ENCODE results near the gene ZNF793. TPM values are rescaled to one million over a fixed set of nuclear protein-coding genes. Genes with fewer than 3 reads are reported as not detected.

Gene ZNF793
- total RNA-seq (2014; rRNA removed) = 1.4 and 1.6 TPM in 2 replicates
- polyA plus RNA-seq (2012) = 0.24 TPM

DNA sequence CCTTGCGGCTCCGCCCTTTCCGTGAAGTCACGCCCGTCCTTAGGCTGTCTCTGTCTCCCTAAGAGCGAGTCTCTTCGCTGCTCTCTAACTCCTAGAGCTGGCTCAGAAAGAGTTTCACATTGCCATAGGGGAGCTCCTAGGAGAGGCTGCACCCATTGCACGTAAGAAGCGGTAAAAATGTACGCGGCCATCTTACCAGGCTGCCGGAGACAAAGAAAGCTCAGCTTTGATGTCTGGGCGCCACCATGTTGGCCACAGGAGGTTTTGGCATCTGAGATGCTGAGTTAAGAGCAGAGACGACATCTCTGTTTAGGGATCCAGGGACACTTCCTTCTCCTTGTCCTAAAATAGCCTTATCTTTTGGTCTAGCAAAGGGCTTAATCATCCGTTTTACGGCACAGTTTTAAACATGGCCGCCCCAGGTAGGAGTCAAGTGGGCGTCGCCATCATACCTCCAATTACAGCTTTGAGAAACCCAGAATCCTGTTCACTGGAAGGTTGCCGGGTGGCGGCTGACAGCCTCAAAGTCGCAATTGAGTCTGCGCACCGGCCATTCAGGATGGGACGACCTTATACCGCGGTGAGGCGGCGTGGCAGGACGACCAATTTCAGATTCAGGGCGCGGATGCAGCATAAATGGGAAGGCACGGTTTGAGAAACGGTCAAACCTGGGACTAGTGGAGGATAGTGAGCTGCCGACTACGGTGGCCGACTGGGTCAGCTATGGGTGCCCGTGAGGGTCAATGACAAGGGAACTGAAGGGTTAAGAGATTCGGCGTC lies at the start of gene ZNF793:
Gene ZNF793 (plus strand): TSS at position 553 of the 780 bp plus-strand sequence. CDS start 16,501 bp downstream, outside the sequence.
- peak; percentile 11 for DNase-seq (ENCODE audit: low read depth)

DNA sequence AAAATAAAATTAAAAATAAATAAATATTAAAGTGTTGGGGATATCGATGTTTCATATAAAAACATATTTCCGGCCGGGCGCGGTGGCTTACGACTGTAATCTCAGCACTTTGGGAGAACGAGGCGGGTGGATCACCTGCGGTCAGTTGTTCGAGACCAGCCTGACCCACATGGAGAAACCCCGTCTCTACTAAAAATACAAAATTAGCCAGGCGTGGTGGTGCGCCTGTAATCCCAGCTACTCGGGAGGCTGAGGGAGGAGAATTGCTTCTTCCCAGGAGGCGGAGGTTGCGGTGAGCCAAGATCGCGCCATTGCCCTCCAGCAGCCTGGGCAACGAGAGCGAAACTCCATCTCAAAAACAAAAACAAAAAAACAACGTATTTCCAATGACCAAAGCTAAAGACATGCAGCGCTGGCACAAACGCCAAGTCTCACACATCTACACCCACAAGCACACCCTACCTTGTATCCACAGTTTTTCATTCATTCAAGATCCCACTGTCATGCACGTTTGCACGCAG lies 40.4 kb upstream of the ZNF793 start:
- DNase-seq (ENCODE audit: low read depth) = no peak

DNA sequence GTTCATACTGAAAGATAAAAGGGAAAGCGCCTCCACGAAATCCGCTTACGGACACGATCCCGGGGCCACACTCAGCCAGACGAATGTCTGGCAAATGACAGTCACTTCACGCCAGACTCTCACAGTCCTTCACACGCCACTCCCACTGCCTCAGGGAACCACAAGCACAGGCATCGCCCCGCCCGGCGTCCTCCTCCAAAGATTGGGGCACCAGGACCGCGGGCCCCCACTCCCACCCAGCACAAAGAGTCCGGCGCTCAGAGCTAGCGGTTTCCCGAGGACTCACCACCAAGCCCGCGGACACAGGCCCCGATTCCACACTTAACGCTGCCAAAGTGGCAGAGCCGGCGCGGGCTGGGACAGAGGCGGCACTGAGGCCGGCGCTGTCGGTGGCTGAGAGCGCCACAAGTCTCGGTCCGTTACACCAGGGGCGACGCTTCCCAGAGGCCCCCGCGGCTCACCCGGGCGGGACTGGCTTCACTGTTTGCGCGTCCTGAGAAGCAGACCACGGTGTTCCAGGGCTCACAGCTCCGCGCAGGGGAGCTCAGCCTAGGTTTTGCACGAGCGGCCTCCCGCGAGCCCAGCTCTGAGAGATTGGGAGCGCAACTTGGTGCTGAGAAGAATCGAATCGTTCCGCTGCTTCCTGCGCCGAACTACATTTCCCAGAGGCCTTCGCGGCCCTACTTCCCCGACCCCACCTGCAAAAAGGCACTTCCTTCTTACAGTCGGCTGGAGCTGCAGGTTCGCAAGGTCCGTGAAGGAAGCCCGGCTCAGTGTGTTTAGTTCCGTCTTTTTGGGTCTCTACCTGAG lies 39.7 kb upstream of the ZNF793 start, which contains the start of gene ZNF569:
Gene ZNF569 (minus strand): TSS at position 647 of the 810 bp plus-strand sequence. CDS start 22,523 bp downstream, outside the sequence.
- peak; percentile 89 for DNase-seq (ENCODE audit: low read depth)

DNA sequence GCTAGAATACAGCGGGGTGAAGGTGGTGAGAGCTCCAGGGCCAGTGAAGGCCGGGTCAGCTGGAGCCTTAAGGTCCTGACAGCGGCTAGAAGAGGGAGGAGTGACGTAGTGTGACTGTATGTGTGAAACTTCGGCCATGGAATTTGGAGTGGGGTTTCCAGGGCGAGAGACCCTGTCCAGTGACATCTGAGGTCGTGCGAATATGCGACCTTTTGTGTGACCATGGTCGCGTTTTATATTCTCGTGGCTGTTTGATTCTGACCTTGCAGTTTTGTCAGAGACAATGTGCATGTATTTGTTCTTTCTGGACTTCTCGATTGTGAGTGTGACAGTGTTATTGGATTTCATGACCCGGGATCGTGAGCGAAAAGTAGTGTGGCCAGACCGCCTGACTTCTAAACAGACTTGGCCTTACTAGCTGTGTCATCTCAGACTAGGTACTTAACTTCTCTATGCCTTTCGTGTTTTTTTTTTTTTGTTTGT lies 39.1 kb upstream of the ZNF793 start:
- DNase-seq (ENCODE audit: low read depth) = no peak

DNA sequence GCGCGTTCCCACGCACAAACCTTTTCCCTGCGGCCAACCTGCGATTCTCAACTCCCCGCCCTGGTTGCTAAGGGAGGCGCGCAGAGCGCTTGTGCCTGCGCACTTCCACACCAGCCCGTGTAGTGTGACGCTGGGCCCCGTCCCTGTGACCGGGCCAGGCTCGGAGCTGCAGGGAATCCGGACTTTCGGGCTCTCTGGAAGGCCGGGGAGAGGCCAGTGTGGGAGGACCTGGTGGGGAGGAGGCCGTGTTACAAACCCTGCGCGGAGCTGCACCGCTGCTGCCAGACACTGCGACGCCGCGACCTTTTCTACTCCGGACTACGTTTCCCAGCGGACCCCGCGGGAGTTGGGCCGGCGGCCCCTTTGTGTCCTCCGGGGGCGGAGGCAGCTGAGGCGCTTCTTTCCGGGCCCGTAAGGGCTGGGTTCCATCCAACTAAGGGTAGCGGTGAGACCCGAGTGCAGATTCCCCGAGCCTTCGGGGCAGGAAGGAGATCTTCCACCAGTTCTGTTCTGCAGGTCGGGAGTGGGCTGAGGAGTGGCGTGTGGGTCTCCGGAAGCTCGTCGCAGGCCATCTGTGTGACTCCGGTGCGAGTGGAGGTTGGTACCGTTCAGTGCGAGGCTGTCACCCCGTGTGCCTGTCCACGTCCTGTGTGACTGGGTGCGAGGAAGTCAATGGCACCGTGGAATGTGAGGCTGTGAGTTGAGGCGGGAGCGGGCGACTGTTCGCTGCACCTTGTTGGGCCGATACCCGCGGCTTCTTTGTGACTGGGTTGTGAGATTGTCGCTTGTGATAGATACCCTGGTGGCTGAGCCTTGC lies 37.6 kb upstream of the ZNF793 start, which contains the start of gene ZNF570:
Gene ZNF570 (plus strand): TSS at position 396 of the 817 bp plus-strand sequence. CDS start 999 bp downstream, outside the sequence.
- peak; percentile 87 for DNase-seq (ENCODE audit: low read depth)

DNA sequence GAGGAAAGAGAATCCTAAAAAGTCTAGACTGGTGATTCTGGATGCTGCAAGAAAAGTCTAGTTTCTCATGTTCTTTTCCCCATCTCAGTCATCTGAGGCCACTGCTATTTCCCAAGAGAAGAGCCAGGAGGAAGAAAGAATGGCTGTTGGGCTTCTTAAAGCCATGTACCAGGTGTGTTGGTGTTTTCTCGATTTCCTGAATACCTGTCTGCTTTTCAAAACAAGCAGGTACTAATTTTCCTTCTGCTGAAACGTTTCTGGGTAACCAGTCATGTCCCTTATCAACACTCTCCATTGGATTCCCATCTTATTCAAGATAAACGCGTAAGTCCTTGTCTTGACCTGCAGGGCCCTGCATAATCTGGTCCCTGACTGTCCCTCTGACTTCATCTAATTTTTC lies 36.5 kb upstream of the ZNF793 start:
- DNase-seq (ENCODE audit: low read depth) = no peak

DNA sequence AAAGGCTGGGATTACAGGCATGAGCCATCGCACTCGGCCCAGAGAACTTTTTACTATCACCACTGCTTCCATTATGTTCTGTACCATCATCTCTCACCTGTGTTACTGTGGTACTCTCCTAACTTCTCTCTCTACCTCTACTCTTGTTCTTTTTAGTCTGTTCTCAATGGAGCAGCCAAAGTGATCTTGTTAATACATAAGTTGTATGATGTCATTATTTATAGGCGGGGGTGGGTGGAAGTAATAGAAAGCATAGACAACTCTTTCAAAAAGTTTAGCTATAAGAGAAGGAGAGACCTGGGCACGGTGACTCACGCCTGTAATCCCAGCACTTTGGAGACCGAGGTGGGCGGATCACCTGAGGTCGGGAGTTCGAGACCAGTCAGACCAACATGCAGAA lies 34.6 kb upstream of the ZNF793 start:
- no peak for DNase-seq (ENCODE audit: low read depth)

DNA sequence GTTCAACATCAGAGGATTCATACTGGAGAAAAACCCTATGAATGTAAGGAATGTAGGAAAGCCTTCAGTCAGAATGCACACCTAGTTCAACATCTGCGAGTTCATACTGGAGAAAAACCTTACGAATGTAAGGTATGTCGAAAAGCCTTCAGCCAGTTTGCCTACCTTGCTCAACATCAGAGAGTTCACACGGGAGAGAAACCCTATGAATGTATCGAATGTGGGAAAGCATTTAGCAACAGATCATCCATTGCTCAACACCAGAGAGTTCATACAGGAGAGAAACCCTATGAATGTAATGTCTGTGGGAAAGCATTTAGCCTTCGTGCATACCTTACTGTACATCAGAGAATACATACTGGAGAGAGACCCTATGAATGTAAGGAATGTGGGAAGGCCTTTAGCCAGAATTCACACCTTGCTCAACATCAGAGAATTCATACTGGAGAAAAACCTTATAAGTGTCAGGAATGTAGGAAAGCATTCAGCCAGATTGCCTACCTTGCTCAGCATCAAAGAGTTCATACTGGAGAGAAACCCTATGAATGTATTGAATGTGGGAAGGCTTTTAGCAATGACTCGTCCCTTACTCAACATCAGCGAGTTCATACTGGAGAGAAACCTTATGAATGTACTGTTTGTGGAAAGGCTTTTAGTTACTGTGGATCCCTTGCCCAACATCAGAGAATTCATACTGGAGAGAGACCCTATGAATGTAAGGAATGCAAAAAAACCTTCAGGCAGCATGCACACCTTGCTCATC lies 22.2 kb upstream of the ZNF793 start:
- no peak for DNase-seq (ENCODE audit: low read depth)

DNA sequence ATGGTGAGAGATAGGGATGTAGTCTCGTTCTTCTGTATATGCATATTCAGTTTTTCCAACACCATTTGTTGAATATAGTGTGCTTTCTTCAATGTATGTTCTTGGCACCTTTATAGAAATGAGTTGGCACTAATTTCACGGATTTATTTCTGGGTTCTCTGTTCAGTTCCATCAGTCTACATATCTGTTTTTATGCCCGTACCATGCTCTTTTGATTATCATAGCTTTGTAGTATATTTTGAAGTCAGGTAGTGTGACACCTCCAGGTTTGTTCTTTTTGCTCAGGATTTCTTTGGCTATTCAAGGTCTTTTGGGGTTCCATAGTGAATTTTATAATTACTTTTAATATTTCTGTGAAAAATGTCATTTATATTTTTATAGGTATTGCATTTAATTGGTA lies 14.5 kb upstream of the ZNF793 start:
- DNase-seq (ENCODE audit: low read depth) = no peak

DNA sequence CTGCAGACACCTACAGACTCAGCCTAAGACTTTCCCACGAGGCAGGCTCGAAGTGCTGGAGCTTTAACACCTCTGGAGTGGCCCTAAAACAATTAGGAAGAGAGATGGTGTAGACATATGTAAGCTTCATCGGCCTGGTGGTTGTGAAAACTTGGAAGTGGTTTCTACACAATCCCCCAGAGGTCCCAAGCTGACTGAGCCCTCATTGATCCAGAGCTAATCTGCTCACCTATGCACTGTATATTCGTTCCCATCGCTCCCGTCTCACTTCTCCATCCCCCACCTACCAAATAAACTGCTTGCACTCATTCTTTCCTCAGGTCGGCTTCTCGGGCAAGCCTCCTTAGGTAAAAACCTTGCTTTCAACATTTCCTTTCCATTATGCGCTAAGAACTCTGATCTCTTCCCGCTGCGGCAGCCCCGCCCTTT lies 767 bp upstream of the ZNF793 start:
- no peak for DNase-seq (ENCODE audit: low read depth)

DNA sequence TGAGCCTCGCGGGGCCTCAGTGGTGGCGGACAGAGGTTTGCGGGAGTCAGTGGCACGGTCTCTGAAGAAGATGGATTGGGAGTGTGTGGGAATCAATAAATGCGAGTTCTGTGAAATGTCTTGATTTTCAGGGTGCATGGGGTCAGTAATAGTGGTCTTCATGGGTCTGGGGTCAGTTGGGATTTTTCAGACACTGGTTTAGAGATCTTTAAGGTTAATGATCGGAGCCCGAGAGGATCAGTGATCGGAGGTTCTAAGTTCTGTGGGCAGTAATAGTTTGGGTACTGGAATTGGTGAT lies 377 bp downstream of the ZNF793 start:
- no peak for DNase-seq (ENCODE audit: low read depth)

DNA sequence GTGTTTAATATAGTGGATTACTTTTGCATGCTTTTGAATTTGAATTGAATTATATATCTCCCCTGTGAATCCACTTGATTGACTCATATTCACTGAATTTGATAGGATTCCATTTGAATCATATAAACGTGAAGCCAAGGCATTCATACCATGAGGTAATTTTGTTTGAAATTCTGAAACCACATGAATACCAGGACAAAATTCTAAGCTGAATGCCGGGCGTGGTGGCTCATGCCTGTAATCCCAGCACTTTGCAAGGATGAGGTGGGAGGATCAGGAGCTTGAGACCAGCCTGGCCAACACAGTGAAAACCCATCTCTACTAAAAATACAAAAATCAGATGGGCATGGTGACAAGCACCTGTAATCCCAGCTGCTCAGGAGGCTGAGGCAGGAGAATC lies 4.4 kb downstream of the ZNF793 start:
- DNase-seq (ENCODE audit: low read depth) = no peak

DNA sequence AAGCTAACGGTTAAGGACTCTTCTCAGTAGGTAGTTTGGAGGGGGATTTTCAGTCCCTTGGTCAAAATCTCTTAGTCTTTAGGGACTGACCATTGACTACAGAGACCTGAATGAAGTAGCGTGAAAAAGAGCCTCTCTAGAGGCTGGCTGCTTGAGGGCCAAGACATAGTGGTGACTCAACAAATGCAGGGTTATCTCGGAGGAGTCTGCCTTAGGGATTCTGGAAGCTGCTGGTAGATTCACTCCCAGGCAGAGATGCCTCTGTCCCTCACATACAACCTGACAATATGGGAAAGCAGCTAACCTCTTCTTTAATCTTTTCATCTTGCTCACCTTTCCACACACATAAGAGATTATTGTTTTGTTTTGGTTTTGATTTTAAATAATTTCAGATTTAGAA lies 5.1 kb downstream of the ZNF793 start:
- no peak for DNase-seq (ENCODE audit: low read depth)

DNA sequence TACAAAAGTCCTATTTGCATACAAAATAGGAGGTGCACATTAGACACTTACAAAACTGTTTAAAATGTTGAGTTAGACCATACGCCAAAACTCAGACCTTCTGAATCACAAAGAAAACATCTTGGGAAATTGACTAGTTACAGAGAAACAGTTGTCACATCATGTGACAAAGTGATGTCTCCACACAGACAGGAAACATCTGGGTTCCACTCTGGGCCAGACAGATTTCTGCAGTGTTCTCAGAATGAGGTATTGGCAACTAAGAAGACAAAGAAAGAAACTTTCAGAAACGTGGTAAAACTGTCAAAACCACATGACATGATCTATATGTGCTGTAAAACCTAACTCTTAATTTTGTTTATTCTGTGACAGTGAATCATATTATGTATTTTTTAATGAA lies 6.7 kb downstream of the ZNF793 start:
- DNase-seq (ENCODE audit: low read depth) = peak; percentile 7

DNA sequence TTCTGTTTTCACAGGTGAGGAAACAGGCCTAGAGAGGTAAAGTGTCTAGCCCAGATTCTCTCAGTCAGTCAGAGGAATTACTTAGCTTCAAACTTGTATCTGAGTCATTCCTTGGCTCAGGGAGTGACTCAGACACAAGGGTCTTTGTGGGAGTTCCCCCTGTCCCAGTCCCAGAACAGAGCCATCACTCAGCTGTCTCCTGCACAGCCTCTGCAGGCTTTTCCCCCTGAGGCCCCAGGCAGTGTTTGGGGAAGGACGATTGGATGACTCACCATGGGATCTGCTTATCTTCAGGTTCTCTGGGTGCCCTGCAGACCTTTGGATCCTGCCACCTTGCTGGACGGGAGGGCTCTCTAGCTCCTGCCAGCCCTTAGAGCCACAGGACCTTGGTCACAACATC lies 13.2 kb downstream of the ZNF793 start:
- peak; percentile 4 for DNase-seq (ENCODE audit: low read depth)

DNA sequence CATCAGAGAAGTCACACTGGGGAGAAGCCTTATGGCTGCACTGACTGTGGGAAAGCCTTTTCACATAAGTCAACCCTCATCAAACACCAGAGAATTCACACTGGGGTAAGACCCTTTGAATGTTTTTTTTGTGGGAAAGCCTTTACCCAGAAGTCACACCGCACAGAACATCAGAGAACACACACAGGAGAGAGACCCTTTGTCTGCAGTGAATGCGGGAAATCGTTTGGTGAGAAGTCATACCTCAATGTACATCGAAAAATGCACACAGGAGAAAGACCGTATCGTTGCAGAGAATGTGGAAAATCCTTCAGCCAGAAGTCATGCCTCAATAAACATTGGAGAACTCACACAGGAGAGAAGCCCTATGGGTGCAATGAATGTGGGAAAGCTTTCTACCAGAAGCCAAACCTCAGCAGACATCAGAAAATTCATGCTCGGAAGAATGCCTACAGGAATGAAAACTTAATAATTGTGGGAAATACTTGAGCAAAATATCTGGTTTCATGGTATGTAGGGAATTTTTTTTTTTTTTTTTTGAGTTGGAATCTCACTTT lies 30.7 kb downstream of the ZNF793 start:
- no peak for DNase-seq (ENCODE audit: low read depth)

DNA sequence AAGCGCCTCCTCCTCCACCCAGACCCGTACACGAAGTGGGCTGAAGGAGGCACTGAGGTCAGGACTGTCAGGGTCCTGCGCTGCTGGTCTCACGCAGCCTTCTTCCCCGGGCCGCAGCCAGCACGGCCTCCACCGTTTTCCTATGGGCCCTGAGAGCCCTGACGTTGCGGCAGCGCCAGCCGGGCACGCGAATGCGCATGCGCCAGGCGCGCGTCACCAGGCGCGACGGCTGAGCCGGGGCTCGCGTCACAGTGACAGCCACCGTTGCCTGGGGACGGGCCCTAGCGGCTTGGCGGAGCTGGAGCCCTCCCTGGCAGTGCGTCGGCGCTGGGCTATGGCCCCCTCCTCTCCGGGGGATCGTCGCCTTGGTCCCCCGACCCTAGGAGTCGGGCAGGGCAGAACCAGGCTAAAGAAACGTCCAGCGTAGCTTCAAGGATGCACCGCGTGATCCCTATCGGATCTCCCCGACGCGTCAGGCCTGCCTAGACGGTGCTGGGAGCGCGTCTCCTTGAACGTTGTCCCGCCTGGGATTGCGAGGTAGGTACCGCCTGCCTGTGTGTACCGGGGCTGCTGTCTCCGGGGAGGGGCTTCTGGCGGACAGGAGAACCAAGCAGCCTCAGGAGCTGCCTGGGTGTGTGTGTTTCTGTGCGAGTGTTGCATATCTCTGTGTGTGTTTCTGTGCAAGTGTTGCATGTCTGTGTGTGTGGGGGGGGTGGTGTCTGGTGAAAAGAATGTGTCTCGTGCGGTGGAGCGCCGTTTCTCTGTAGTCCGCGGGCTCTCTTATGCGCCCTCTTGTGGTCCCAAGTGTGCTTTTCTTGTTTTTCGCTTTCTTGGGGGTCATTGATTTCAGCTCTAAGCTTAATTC lies 44.6 kb downstream of the ZNF793 start:
- DNase-seq (ENCODE audit: low read depth) = no peak

DNA sequence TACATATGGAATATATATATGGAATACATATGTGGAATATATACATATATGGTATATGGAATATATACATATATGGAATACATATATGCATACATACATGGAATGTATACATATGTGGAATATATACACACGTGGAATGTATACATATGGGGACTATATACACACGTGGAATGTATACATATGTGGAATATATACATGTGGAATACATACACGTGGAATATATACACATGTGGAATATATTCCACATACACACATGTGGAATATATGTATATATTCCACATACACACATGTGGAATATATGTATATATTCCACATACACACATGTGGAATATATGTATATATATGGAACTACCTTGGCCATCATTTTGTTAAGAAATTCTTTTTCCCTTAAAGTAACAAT lies 56.8 kb downstream of the ZNF793 start:
- no peak for DNase-seq (ENCODE audit: low read depth)

DNA sequence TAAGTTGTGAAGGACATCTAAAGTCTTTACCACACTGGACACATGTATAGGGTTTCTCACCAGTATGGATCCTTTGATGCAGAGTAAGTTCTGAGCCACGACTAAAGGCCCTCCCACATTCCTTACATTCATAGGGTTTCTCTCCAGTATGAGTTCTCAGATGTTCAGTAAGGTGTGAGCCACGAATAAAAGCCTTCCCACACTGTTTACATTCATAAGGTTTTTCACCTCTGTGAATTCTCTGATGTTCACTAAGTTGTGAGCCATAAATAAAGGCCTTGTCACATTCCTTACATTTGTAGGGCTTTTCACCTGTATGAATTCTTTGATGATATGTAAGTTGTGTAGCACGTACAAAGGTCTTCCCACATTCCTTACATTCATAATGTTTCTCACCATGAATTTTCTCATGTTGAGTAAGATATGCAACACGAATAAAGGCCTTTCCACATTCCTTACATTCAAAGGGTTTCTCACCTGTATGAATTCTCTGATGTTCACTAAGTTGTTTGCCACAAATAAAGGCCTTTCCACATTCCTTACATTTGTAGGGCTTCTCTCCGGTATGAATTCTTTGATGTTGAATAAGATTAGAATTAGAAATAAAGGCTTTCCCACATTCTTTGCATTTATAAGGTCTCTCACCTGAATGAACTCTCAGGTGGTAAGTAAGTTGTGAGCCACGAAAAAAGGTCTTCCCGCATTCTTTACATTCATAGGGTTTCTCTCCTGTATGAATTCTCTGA lies 58.1 kb downstream of the ZNF793 start:
- no peak for DNase-seq (ENCODE audit: low read depth)

Measured in LHCN-M2 (cell line).